K562 (cell line): ENCODE data around the gene ZFP62. TPM values are rescaled to one million over a fixed set of nuclear protein-coding genes. Genes with fewer than 3 reads are reported as not detected.
A peak's percentile ranks its signal among the peaks of the same experiment; 100 is the strongest.

ENCODE experiments used
- CBX2 ChIP-seq: fragments of 200-600 bp; sonication (generic); IDR thresholded peaks from one replicate; pipeline ENCODE4 v1.6.1; 2012; ENCODE audit warnings: mild to moderate bottlenecking, low read length, inconsistent platforms; ENCODE audit not compliant: insufficient read depth, poor library complexity, severe bottlenecking
- DPF2 ChIP-seq: fragments of 450-650 bp; IDR thresholded peaks from 2 replicates; pipeline ENCODE4 v1.6.1; 2016
- ELK3 ChIP-seq: fragments of 450-650 bp; formaldehyde crosslinking; IDR thresholded peaks from 2 replicates; pipeline ENCODE4 v1.4.0; 2020; ENCODE audit warnings: mild to moderate bottlenecking
- GATAD2B ChIP-seq: fragments of 450-650 bp; IDR thresholded peaks from 2 replicates; pipeline ENCODE4 v1.6.1; 2017; ENCODE audit warnings: mild to moderate bottlenecking, borderline replicate concordance
- KHSRP ChIP-seq: fragments of 450-650 bp; IDR thresholded peaks from 2 replicates; pipeline ENCODE4 v1.6.1; 2017
- MCM7 ChIP-seq, 2 experiments: fragments of 450-650 bp; IDR thresholded peaks; 2 replicates each; pipeline ENCODE4 v1.6.1; 2016 to 2018
- MLLT1 ChIP-seq, 2 experiments: fragments of 450-650 bp; IDR thresholded peaks; 2 replicates each; pipeline ENCODE4 v1.6.1; 2016
- SIN3B ChIP-seq: fragments of 450-650 bp; IDR thresholded peaks from 2 replicates; pipeline ENCODE4 v1.6.1; 2017; ENCODE audit warnings: low read depth, mild to moderate bottlenecking, moderate library complexity
- TAF1 ChIP-seq: IDR thresholded peaks from 2 replicates; pipeline ENCODE4 v1.6.1; 2011; ENCODE audit warnings: mild to moderate bottlenecking, low read length, moderate library complexity; ENCODE audit not compliant: insufficient read depth, control insufficient read depth, severe bottlenecking; ENCODE audit errors: extremely low read depth
- TOE1 ChIP-seq, 2 experiments: fragments of 450-650 bp in 1 of 2; sonication (generic) in 1 of 2; formaldehyde crosslinking in 1 of 2; IDR thresholded peaks; 2 replicates each; pipeline versions ENCODE4 v1.7.1 to v1.8.0; 2016 to 2022; ENCODE audit warnings: borderline replicate concordance in 2 of 2, mild to moderate bottlenecking in 2 of 2, antibody characterized with exemption in 1 of 2, inconsistent platforms in 1 of 2, low read depth in 1 of 2, missing genetic modification reagents in 1 of 2, moderate library complexity in 1 of 2
- ZNF121 ChIP-seq: sonication (generic); formaldehyde crosslinking; conservative IDR thresholded peaks from 2 replicates; pipeline ENCODE4 v1.8.0; 2022; ENCODE audit warnings: missing genetic modification reagents
- ZNF232 ChIP-seq: sonication (generic); formaldehyde crosslinking; IDR thresholded peaks from 2 replicates; pipeline ENCODE4 v1.8.0; 2022; ENCODE audit warnings: mild to moderate bottlenecking, missing genetic modification reagents
- ZNF3 ChIP-seq: fragments of 250-450 bp; sonication (Bioruptor Pico); IDR thresholded peaks from 2 replicates; pipeline ENCODE4 v1.5.0; 2021; ENCODE audit warnings: mild to moderate bottlenecking, moderate library complexity
- ZNF668 ChIP-seq: fragments of 250-450 bp; sonication (Bioruptor Pico); IDR thresholded peaks from 2 replicates; pipeline ENCODE4 v1.8.0; 2022; ENCODE audit warnings: mild to moderate bottlenecking, inconsistent platforms
- ZNF695 ChIP-seq: fragments of 450-650 bp; formaldehyde crosslinking; IDR thresholded peaks from 2 replicates; pipeline ENCODE4 v1.4.0; 2020; ENCODE audit warnings: mild to moderate bottlenecking, moderate library complexity
- polyA plus RNA-seq, 8 experiments: library from polyadenylated mRNA; depleted of rRNA in 4 of 8; stranded (reverse) in 5 of 8; unstranded in 3 of 8; fragments of >200 nt; fragmentation: Nextera tagmentation in 2 of 8; fragmentation: Illumina TruSeq in 1 of 8; extraction: Ambion mirVana in 2 of 8; extraction: Trizol in 1 of 8; gene quantifications; 2 replicates each; pipeline versions ENCODE4 v1.2.1 to v1.2.3, GENCODE V29; 2011 to 2014; ENCODE audit warnings: inconsistent platforms in 1 of 8, missing spikeins in 1 of 8
- total RNA-seq, 7 experiments: library from RNA; depleted of rRNA in 6 of 7; stranded (reverse); fragments of >200 nt in 6 of 7; fragmentation: Illumina TruSeq in 2 of 7; extraction: Trizol in 2 of 7; gene quantifications; 2 replicates each; pipeline versions ENCODE4 v1.2.1 to v1.2.3, GENCODE V29; 2011 to 2021; ENCODE audit warnings: low replicate concordance in 1 of 7
- TF ChIP-seq, protein P1 (sequence below), 2 experiments: fragments of 450-650 bp; IDR thresholded peaks; 2 replicates each; pipeline ENCODE4 v1.6.1; 2018; ENCODE audit warnings: mild to moderate bottlenecking in 2 of 2, low read depth in 1 of 2; ENCODE audit not compliant: partially characterized antibody in 2 of 2
- TF ChIP-seq, protein P2 (sequence below): fragments of 450-650 bp; IDR thresholded peaks from 2 replicates; pipeline ENCODE4 v1.7.0; 2016; ENCODE audit warnings: borderline replicate concordance
- TF ChIP-seq, protein P3 (sequence below): fragments of 250-450 bp; sonication (Bioruptor Pico); IDR thresholded peaks from 2 replicates; pipeline ENCODE4 v1.8.0; 2021; ENCODE audit warnings: moderate library complexity, mild to moderate bottlenecking, inconsistent platforms

ZFP62 gene
- total and polyA plus RNA-seq, 9 of the 15 experiments (the other 6 are each of a cell fraction or from before 2014, with no cell fraction given): 12.2 to 37.5 (median 25.0) TPM

DNA sequence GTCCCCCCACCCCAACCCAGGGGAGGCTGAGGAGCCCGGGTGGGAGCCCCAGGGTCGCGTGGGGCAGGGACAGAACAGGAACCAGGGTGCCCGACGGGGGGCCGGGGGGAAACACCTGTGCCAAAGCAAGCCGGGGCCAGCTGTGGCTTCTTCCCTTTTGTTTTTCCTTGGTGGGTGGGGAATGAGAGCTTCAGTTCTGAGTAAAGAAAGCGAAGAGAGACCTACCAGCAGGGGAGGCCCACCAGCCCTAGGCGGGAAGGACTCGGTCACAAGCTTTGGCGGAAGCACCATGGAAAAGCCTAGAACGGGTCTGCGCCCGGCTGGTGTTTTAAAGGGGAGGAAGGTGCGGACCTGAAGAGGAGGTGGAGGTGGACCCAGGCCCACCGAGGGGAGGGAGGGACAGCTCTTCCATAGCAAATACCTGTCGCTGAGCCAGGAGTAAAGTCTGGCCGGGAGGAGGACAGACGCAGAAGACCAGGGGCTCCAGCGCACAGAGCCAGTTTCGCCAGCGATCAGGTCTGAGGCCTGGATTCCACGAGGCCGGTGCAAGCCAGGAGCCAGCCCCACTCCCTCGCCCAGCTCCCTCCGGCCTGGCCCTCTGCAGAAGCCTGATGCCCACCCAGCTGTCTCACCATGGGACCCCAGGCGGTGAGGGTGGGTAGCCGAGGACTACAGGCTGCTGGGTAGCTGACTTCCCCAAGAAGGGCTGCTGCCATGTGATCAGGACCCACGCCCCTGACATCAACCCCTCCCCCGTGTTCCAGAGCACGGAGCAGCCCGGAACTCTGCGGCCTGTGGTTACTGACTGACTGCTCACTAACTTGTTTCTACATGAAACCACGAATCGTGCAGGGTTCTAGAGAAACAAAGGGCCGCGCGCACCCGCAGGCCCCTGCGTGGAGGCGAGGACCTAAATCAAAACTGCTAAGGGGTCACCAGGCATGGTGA is 57.6 kb downstream of the ZFP62 start (continued):
- TF ChIP-seq, protein P1, sequence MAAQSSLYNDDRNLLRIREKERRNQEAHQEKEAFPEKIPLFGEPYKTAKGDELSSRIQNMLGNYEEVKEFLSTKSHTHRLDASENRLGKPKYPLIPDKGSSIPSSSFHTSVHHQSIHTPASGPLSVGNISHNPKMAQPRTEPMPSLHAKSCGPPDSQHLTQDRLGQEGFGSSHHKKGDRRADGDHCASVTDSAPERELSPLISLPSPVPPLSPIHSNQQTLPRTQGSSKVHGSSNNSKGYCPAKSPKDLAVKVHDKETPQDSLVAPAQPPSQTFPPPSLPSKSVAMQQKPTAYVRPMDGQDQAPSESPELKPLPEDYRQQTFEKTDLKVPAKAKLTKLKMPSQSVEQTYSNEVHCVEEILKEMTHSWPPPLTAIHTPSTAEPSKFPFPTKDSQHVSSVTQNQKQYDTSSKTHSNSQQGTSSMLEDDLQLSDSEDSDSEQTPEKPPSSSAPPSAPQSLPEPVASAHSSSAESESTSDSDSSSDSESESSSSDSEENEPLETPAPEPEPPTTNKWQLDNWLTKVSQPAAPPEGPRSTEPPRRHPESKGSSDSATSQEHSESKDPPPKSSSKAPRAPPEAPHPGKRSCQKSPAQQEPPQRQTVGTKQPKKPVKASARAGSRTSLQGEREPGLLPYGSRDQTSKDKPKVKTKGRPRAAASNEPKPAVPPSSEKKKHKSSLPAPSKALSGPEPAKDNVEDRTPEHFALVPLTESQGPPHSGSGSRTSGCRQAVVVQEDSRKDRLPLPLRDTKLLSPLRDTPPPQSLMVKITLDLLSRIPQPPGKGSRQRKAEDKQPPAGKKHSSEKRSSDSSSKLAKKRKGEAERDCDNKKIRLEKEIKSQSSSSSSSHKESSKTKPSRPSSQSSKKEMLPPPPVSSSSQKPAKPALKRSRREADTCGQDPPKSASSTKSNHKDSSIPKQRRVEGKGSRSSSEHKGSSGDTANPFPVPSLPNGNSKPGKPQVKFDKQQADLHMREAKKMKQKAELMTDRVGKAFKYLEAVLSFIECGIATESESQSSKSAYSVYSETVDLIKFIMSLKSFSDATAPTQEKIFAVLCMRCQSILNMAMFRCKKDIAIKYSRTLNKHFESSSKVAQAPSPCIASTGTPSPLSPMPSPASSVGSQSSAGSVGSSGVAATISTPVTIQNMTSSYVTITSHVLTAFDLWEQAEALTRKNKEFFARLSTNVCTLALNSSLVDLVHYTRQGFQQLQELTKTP (IDR thresholded peaks at IDR 0.05; ENCODE audit: low read depth in 1 of 2, partially characterized antibody in 2 of 2): no peak
- TF ChIP-seq KHSRP: no peak
- no peak for TF ChIP-seq GATAD2B
- no peak for TF ChIP-seq CBX2
- TF ChIP-seq SIN3B: no peak
- no peak for TF ChIP-seq ZNF121
- TF ChIP-seq TAF1: no peak
- TF ChIP-seq, protein P2, sequence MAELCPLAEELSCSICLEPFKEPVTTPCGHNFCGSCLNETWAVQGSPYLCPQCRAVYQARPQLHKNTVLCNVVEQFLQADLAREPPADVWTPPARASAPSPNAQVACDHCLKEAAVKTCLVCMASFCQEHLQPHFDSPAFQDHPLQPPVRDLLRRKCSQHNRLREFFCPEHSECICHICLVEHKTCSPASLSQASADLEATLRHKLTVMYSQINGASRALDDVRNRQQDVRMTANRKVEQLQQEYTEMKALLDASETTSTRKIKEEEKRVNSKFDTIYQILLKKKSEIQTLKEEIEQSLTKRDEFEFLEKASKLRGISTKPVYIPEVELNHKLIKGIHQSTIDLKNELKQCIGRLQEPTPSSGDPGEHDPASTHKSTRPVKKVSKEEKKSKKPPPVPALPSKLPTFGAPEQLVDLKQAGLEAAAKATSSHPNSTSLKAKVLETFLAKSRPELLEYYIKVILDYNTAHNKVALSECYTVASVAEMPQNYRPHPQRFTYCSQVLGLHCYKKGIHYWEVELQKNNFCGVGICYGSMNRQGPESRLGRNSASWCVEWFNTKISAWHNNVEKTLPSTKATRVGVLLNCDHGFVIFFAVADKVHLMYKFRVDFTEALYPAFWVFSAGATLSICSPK: no peak
- no peak for TF ChIP-seq MCM7 (IDR thresholded peaks at IDR 0.05)
- TF ChIP-seq ELK3 (CRISPR knock-in tag): no peak
- no peak for TF ChIP-seq ZNF3
- TF ChIP-seq TOE1 (IDR thresholded peaks at IDR 0.05; ENCODE audit: borderline replicate concordance): no peak; the same call in 1 of the 2 replicates
- TF ChIP-seq TOE1 (CRISPR knock-in tag; IDR thresholded peaks at IDR 0.05; ENCODE audit: borderline replicate concordance, low read depth): no peak
- no peak for TF ChIP-seq ZNF695 (CRISPR knock-in tag)
- no peak for TF ChIP-seq ZNF232 (CRISPR knock-in tag)
- TF ChIP-seq ZNF668 (CRISPR knock-in tag): no peak
- no peak for TF ChIP-seq DPF2
- 0 out of 4 replicates have a peak, but pooled peaks of 1 of the 2 experiments have one; percentile 8 for TF ChIP-seq MLLT1 (IDR thresholded peaks at IDR 0.05)
- TF ChIP-seq, protein P3, sequence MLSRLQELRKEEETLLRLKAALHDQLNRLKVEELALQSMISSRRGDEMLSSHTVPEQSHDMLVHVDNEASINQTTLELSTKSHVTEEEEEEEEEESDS (CRISPR knock-in tag): no peak
